Liver (tissue), 9 donors: ENCODE data around the gene CD82. TPM values are rescaled to one million over a fixed set of nuclear protein-coding genes. Genes with fewer than 3 reads are reported as not detected.

ENCODE experiments used
- DNase-seq: peaks from one replicate; pipeline ENCODE4 v3.0.0-alpha.2; 2017; ENCODE audit warnings: low spot score
- H3K27ac ChIP-seq, 2 donors: one replicate each; pipeline ENCODE4 v1.7.0; 2013; ENCODE audit warnings: inconsistent platforms in 2 of 2, low read length in 2 of 2, control low read depth in 1 of 2, low read depth in 1 of 2, mild to moderate bottlenecking in 1 of 2
- H3K27me3 ChIP-seq, 4 donors: one replicate each; pipeline versions ENCODE4 v1.6.1 to v1.7.0; 2013; ENCODE audit warnings: low read length in 3 of 4, inconsistent platforms in 1 of 4, mild to moderate bottlenecking in 1 of 4, moderate library complexity in 1 of 4; ENCODE audit not compliant: control insufficient read depth in 4 of 4, insufficient read depth in 4 of 4
- H3K36me3 ChIP-seq, 4 donors: one replicate each; pipeline versions ENCODE4 v1.6.1 to v1.7.0; 2013; ENCODE audit warnings: low read length in 3 of 4, mild to moderate bottlenecking in 3 of 4, low read depth in 1 of 4, moderate library complexity in 1 of 4; ENCODE audit not compliant: control insufficient read depth in 4 of 4, insufficient read depth in 3 of 4
- H3K4me1 ChIP-seq, 4 donors: one replicate each; pipeline versions ENCODE4 v1.6.1 to v1.7.0; 2013; ENCODE audit warnings: low read length in 3 of 4, mild to moderate bottlenecking in 3 of 4, moderate library complexity in 1 of 4; ENCODE audit not compliant: control insufficient read depth in 4 of 4, insufficient read depth in 4 of 4
- H3K4me3 ChIP-seq, 3 donors: one replicate each; pipeline versions ENCODE4 v1.6.1 to v1.7.0; 2013; ENCODE audit warnings: low read length in 3 of 3, control low read depth in 1 of 3, low read depth in 1 of 3, mild to moderate bottlenecking in 1 of 3
- H3K9ac ChIP-seq, 2 donors: one replicate each; pipeline ENCODE4 v1.7.0; 2013; ENCODE audit warnings: low read length in 2 of 2, mild to moderate bottlenecking in 2 of 2, moderate library complexity in 2 of 2, control low read depth in 1 of 2, low read depth in 1 of 2
- H3K9me3 ChIP-seq, 4 donors: one replicate each; pipeline versions ENCODE4 v1.6.1 to v1.7.0; 2013; ENCODE audit warnings: low read length in 3 of 4; ENCODE audit not compliant: control insufficient read depth in 4 of 4
- ATF3 ChIP-seq: IDR thresholded peaks from 2 replicates; pipeline ENCODE4 v1.6.1; 2016; ENCODE audit warnings: antibody characterized with exemption
- FOXA2 ChIP-seq: IDR thresholded peaks from 2 replicates; pipeline ENCODE4 v1.6.1; 2016; ENCODE audit warnings: antibody characterized with exemption
- HNF4A ChIP-seq, 2 donors: conservative IDR thresholded peaks; 2 replicates each; pipeline ENCODE4 v1.6.1; 2016; ENCODE audit warnings: antibody characterized with exemption in 2 of 2, mild to moderate bottlenecking in 2 of 2
- JUND ChIP-seq, 2 donors: IDR thresholded peaks; 2 replicates each; pipeline ENCODE4 v1.6.1; 2016; ENCODE audit warnings: antibody characterized with exemption in 2 of 2
- MAX ChIP-seq: IDR thresholded peaks from 2 replicates; pipeline ENCODE4 v1.6.1; 2016; ENCODE audit warnings: antibody characterized with exemption
- RXRA ChIP-seq, 2 donors: IDR thresholded peaks; 2 replicates each; pipeline ENCODE4 v1.6.1; 2017 to 2018; ENCODE audit warnings: antibody characterized with exemption in 2 of 2, mild to moderate bottlenecking in 1 of 2
- SP1 ChIP-seq: IDR thresholded peaks from 2 replicates; pipeline ENCODE4 v1.6.1; 2018; ENCODE audit warnings: antibody characterized with exemption, mild to moderate bottlenecking
- TAF1 ChIP-seq: conservative IDR thresholded peaks from 2 replicates; pipeline ENCODE4 v1.6.1; 2016; ENCODE audit warnings: antibody characterized with exemption, mild to moderate bottlenecking
- YY1 ChIP-seq: IDR thresholded peaks from 2 replicates; pipeline ENCODE4 v1.6.1; 2016; ENCODE audit warnings: antibody characterized with exemption, mild to moderate bottlenecking
- WGBS: extraction: QIAGEN DNeasy Blood & Tissue Kit; methylation state at CpG from one replicate; pipeline ENCODE4 v1.1.7; 2013; 5-methylcytosine and 5-hydroxymethylcytosine counted together
- polyA plus RNA-seq, 2 donors: library from polyadenylated mRNA; stranded (reverse) in 1 of 2; unstranded in 1 of 2; fragments of 200-250 nt in 1 of 2; fragments of >200 nt in 1 of 2; fragmentation: Nextera tagmentation in 1 of 2; extraction: Ambion mirVana in 1 of 2; gene quantifications; one replicate each; pipeline versions ENCODE4 v1.2.1 to v1.2.3, GENCODE V29; 2013 to 2015
- total RNA-seq, 2 donors: library from RNA; depleted of rRNA; stranded (reverse); fragments of >200 nt; gene quantifications; one replicate each; pipeline ENCODE4 v1.2.3, GENCODE V29; 2014
- TF ChIP-seq, protein P1 (sequence below): IDR thresholded peaks from 2 replicates; pipeline ENCODE4 v1.6.1; 2016; ENCODE audit warnings: antibody characterized with exemption, mild to moderate bottlenecking
- donor health status: healthy.
- donor health status: healthy.
- donor health status: healthy.
- donor health status: healthy.
- donor health status: healthy.

The CD82 gene
- total and polyA plus RNA-seq, 4 donors: 27.4 to 82.6 (median 47.8) TPM

- Histone ChIP-seq H3K4me3 (no peak overlapping the region), H3K27ac (no peak overlapping the region), H3K9me3 (no peaks in the 10 kb centered on the region), H3K36me3 (peaks cover 0 to 3% (median 1%) of the 10 kb centered on the region in 4 donors), H3K4me1 (peaks cover 0 to 7% (median 3%) of the 10 kb centered on the region in 4 donors), H3K9ac (no peak overlapping the region), H3K27me3 (no peaks in the 10 kb centered on the region)
- DNase-seq: no peak
- TF ChIP-seq, protein P1, sequence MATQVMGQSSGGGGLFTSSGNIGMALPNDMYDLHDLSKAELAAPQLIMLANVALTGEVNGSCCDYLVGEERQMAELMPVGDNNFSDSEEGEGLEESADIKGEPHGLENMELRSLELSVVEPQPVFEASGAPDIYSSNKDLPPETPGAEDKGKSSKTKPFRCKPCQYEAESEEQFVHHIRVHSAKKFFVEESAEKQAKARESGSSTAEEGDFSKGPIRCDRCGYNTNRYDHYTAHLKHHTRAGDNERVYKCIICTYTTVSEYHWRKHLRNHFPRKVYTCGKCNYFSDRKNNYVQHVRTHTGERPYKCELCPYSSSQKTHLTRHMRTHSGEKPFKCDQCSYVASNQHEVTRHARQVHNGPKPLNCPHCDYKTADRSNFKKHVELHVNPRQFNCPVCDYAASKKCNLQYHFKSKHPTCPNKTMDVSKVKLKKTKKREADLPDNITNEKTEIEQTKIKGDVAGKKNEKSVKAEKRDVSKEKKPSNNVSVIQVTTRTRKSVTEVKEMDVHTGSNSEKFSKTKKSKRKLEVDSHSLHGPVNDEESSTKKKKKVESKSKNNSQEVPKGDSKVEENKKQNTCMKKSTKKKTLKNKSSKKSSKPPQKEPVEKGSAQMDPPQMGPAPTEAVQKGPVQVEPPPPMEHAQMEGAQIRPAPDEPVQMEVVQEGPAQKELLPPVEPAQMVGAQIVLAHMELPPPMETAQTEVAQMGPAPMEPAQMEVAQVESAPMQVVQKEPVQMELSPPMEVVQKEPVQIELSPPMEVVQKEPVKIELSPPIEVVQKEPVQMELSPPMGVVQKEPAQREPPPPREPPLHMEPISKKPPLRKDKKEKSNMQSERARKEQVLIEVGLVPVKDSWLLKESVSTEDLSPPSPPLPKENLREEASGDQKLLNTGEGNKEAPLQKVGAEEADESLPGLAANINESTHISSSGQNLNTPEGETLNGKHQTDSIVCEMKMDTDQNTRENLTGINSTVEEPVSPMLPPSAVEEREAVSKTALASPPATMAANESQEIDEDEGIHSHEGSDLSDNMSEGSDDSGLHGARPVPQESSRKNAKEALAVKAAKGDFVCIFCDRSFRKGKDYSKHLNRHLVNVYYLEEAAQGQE: no peak
- TF ChIP-seq ATF3: no peak
- TF ChIP-seq SP1: no peak
- no peak for TF ChIP-seq FOXA2
- TF ChIP-seq TAF1: no peak
- WGBS: 81% methylated on average over 8 of the region's 8 CpGs
Measured at GRCh38 chr11:44621784-44622183, 56.3 kb downstream of the CD82 start.

DNA sequence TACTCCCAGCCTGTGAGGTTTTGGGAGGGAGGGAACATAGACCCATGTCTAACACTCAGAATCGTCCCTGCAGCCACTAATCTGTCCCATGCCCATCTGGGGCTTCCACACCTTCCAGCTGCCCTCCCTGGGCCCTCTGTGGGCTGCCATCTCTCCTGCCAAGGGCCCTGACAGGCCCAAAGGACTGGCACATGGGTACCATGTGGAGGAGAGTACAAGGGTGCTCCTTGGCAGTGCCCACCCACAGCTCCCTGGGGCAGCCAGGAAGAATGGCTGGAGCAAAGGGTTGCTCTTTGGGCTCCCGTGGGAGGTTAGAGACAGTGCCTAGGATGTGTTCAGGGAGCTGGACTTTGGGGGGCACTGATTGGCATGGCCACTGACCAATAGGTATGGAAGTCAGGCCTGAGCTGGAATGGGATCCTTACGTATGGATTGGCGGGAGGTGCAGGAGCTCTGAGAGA, 56.8 kb downstream of the CD82 start:
- H3K9ac ChIP-seq: no peak overlapping the region
- H3K27me3 ChIP-seq: no peaks in the 10 kb centered on the region
- H3K27ac ChIP-seq: no peak overlapping the region
- WGBS: 95% methylated on average over 4 of the region's 4 CpGs
- H3K4me1 ChIP-seq: peaks cover 0 to 5% (median 2%) of the 10 kb centered on the region in 4 donors
- no peak overlapping the region for H3K4me3 ChIP-seq
- peaks cover 0 to 3% (median 1%) of the 10 kb centered on the region in 4 donors for H3K36me3 ChIP-seq
- TF ChIP-seq RXRA (IDR thresholded peaks at IDR 0.05) (no peak), ATF3 (no peak), MAX (no peak), FOXA2 (no peak), YY1 (no peak), HNF4A (conservative IDR thresholded peaks at IDR 0.05) (no peak), TAF1 (no peak), JUND (IDR thresholded peaks at IDR 0.05) (no peak)
- TF ChIP-seq, protein P1: no peak
- peak; percentile 31 for DNase-seq
- no peaks in the 10 kb centered on the region for H3K9me3 ChIP-seq
